Neural cell (in vitro differentiated cells): ENCODE results near the gene MSH3. TPM values are rescaled to one million over a fixed set of nuclear protein-coding genes. Genes with fewer than 3 reads are reported as not detected.

Experiments
- H2AFZ ChIP-seq: fragments of 200-600, 300-800 bp; sonication (generic), shearing (Covaris generic); 2 replicates; pipeline ENCODE4 v1.6.0; 2014; ENCODE audit warnings: low read depth, mild to moderate bottlenecking, antibody characterized with exemption, low read length, moderate library complexity
- H3F3A ChIP-seq: fragments of 200-600 bp; shearing (Covaris generic); 2 replicates; pipeline ENCODE4 v1.6.1; 2016; ENCODE audit warnings: mild to moderate bottlenecking, moderate library complexity, mixed read lengths, antibody characterized with exemption, low read length; ENCODE audit not compliant: insufficient read depth, poor library complexity, severe bottlenecking
- H3K27ac ChIP-seq: fragments of 200-600, 300-800 bp; sonication (generic), shearing (Covaris generic); 2 replicates; pipeline ENCODE4 v1.5.1; 2014; ENCODE audit warnings: mild to moderate bottlenecking, low read length, moderate library complexity
- H3K27me3 ChIP-seq: fragments of 300-800, 200-600 bp; sonication (generic), shearing (Covaris generic); 2 replicates; pipeline ENCODE4 v1.6.0; 2014; ENCODE audit warnings: mild to moderate bottlenecking, low read depth, low read length, moderate library complexity; ENCODE audit not compliant: insufficient read depth
- H3K36me3 ChIP-seq: fragments of 300-800, 200-600 bp; sonication (generic), shearing (Covaris generic); 2 replicates; pipeline ENCODE4 v1.5.1; 2014; ENCODE audit warnings: mild to moderate bottlenecking, antibody characterized with exemption, low read length, moderate library complexity; ENCODE audit not compliant: insufficient read depth
- H3K4me2 ChIP-seq: fragments of 300-800, 200-600 bp; sonication (generic), shearing (Covaris generic); 2 replicates; pipeline ENCODE4 v1.6.0; 2014; ENCODE audit warnings: mild to moderate bottlenecking, low read length
- H3K4me3 ChIP-seq: fragments of 300-800, 200-600 bp; sonication (generic), shearing (Covaris generic); 2 replicates; pipeline ENCODE4 v1.5.1; 2014; ENCODE audit warnings: mild to moderate bottlenecking, low read length, moderate library complexity
- H3K79me2 ChIP-seq: fragments of 200-600 bp; shearing (Covaris generic); replicated peaks from 2 replicates; pipeline ENCODE4 v1.6.0; 2014; ENCODE audit warnings: mild to moderate bottlenecking, low read length, moderate library complexity; ENCODE audit not compliant: insufficient read depth
- H3K9ac ChIP-seq: fragments of 300-800, 200-600 bp; sonication (generic), shearing (Covaris generic); 2 replicates; pipeline ENCODE4 v1.6.1; 2016; ENCODE audit warnings: mild to moderate bottlenecking, low read length, mixed read lengths
- H3K9me2 ChIP-seq: fragments of 200-600 bp; shearing (Covaris generic); 2 replicates; pipeline ENCODE4 v1.6.1; 2016; ENCODE audit warnings: mild to moderate bottlenecking, low read length, mixed read lengths; ENCODE audit not compliant: insufficient read depth
- H3K9me3 ChIP-seq: fragments of 200-600, 300-800 bp; sonication (generic), shearing (Covaris generic); 2 replicates; pipeline ENCODE4 v1.6.1; 2016; ENCODE audit warnings: mild to moderate bottlenecking, mixed run types, low read length, moderate library complexity, mixed read lengths
- H4K20me1 ChIP-seq: fragments of 200-600 bp; shearing (Covaris generic); 2 replicates; pipeline ENCODE4 v1.6.1; 2016; ENCODE audit warnings: mild to moderate bottlenecking, mixed run types; ENCODE audit not compliant: insufficient read depth
- EP300 ChIP-seq: fragments of 450-650 bp; conservative IDR thresholded peaks from 2 replicates; pipeline ENCODE4 v1.6.1; 2014; ENCODE audit warnings: antibody characterized with exemption, mild to moderate bottlenecking, moderate library complexity; ENCODE audit not compliant: poor library complexity, severe bottlenecking
- EZH2 ChIP-seq: fragments of 200-600, 300-800 bp; shearing (Covaris generic), sonication (generic); IDR thresholded peaks from 2 replicates; pipeline ENCODE4 v1.6.1; 2014; ENCODE audit warnings: antibody characterized with exemption, low read length, borderline replicate concordance, mild to moderate bottlenecking; ENCODE audit not compliant: insufficient read depth, poor library complexity, severe bottlenecking
- MXI1 ChIP-seq: fragments of 450-650 bp; conservative IDR thresholded peaks from 2 replicates; pipeline ENCODE4 v1.6.1; 2014; ENCODE audit warnings: antibody characterized with exemption, mild to moderate bottlenecking; ENCODE audit not compliant: poor library complexity, severe bottlenecking
- POLR2AphosphoS5 ChIP-seq: IDR thresholded peaks from 2 replicates; pipeline ENCODE4 v1.6.1; 2012
- RAD21 ChIP-seq: fragments of 450-650 bp; conservative IDR thresholded peaks from 2 replicates; pipeline ENCODE4 v1.6.1; 2014; ENCODE audit warnings: antibody characterized with exemption, mild to moderate bottlenecking, moderate library complexity
- SMC3 ChIP-seq: fragments of 450-650 bp; conservative IDR thresholded peaks from 2 replicates; pipeline ENCODE4 v1.6.1; 2014; ENCODE audit warnings: antibody characterized with exemption, mild to moderate bottlenecking, moderate library complexity; ENCODE audit not compliant: poor library complexity
- TAF1 ChIP-seq: IDR thresholded peaks from 2 replicates; pipeline ENCODE4 v1.6.1; 2012; ENCODE audit warnings: low read depth
- polyA plus RNA-seq: library from polyadenylated mRNA; depleted of rRNA; stranded (reverse); fragments of >200 nt; gene quantifications from 2 replicates; pipeline ENCODE4 v1.2.3, GENCODE V29; 2014
- TF ChIP-seq, protein P1 (sequence below): IDR thresholded peaks from 2 replicates; pipeline ENCODE4 v1.6.1; 2012; ENCODE audit warnings: borderline replicate concordance
- TF ChIP-seq, protein P2 (sequence below): fragments of 450-650 bp; IDR thresholded peaks from 2 replicates; pipeline ENCODE4 v1.5.1; 2014; ENCODE audit warnings: antibody characterized with exemption, mild to moderate bottlenecking, moderate library complexity; ENCODE audit not compliant: poor library complexity, severe bottlenecking

Gene MSH3
- polyA plus RNA-seq, 1 donor from 2014 or later: 9.8 TPM

DNA sequence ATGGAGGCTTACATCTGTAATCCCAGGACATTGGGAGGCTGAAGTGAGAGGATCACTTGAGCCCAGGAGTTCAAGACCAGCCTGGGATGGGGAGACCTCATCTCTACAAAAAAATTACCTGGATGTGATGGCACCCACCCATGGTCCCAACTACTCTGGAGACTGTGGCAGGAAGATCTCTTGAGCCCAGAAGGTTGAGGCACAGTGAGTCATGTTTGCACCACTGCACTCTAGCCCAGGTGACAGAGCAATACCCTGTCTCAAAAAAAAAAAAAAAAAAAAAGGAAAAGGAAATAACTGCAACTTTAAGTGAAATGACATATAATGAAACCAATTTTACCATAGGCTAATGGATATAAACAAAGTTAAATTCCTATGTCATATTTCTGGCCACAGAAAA lies 152.5 kb downstream of the MSH3 start:
- Histone ChIP-seq H3K9ac (no peak overlapping the region), H3K4me2 (no peak overlapping the region), H2AFZ (no peak overlapping the region), H3F3A (no peaks in the 10 kb centered on the region), H3K4me3 (no peak overlapping the region), H3K9me2 (no peaks in the 10 kb centered on the region), H3K27me3 (no peaks in the 10 kb centered on the region), H3K36me3 (no peaks in the 10 kb centered on the region), H4K20me1 (no peaks in the 10 kb centered on the region), H3K79me2 (no peaks in the 10 kb centered on the region), H3K9me3 (no peaks in the 10 kb centered on the region), H3K27ac (no peak overlapping the region)
- no peak for TF ChIP-seq POLR2AphosphoS5
- no peak for TF ChIP-seq MXI1
- no peak for TF ChIP-seq EP300
- no peak for TF ChIP-seq RAD21
- TF ChIP-seq, protein P1, sequence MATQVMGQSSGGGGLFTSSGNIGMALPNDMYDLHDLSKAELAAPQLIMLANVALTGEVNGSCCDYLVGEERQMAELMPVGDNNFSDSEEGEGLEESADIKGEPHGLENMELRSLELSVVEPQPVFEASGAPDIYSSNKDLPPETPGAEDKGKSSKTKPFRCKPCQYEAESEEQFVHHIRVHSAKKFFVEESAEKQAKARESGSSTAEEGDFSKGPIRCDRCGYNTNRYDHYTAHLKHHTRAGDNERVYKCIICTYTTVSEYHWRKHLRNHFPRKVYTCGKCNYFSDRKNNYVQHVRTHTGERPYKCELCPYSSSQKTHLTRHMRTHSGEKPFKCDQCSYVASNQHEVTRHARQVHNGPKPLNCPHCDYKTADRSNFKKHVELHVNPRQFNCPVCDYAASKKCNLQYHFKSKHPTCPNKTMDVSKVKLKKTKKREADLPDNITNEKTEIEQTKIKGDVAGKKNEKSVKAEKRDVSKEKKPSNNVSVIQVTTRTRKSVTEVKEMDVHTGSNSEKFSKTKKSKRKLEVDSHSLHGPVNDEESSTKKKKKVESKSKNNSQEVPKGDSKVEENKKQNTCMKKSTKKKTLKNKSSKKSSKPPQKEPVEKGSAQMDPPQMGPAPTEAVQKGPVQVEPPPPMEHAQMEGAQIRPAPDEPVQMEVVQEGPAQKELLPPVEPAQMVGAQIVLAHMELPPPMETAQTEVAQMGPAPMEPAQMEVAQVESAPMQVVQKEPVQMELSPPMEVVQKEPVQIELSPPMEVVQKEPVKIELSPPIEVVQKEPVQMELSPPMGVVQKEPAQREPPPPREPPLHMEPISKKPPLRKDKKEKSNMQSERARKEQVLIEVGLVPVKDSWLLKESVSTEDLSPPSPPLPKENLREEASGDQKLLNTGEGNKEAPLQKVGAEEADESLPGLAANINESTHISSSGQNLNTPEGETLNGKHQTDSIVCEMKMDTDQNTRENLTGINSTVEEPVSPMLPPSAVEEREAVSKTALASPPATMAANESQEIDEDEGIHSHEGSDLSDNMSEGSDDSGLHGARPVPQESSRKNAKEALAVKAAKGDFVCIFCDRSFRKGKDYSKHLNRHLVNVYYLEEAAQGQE: no peak
- TF ChIP-seq EZH2: no peak
- TF ChIP-seq SMC3: no peak

DNA sequence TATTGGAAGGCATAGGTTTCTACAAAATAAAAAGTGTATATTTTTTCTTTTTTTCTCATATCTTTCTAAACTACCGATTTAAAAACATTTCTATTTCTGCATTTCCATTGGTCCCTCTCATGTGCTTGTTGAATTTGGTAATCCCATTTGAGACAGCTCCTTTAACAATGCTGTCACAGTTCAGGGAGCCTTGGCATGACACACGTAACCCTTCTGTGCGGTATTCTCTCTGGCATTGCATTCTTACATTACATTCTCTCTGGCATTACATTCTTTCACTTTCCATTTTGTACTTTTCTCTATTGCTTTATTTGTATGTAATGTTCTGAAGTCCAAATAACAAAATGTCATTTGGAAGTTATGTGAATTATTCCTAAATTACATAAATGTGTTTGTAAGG lies 155.0 kb downstream of the MSH3 start:
- Histone ChIP-seq H3K4me3 (no peak overlapping the region), H3K9me3 (no peaks in the 10 kb centered on the region), H3F3A (no peaks in the 10 kb centered on the region), H3K79me2 (no peaks in the 10 kb centered on the region), H3K36me3 (no peaks in the 10 kb centered on the region), H2AFZ (no peak overlapping the region), H3K9ac (no peak overlapping the region), H3K4me2 (no peak overlapping the region), H3K27me3 (no peaks in the 10 kb centered on the region), H3K27ac (peak overlapping the region; percentile 66), H4K20me1 (no peaks in the 10 kb centered on the region), H3K9me2 (no peaks in the 10 kb centered on the region)
- TF ChIP-seq, protein P1: no peak
- TF ChIP-seq RAD21 (no peak), EZH2 (no peak), TAF1 (no peak), MXI1 (no peak), POLR2AphosphoS5 (no peak), SMC3 (no peak), EP300 (no peak)
- TF ChIP-seq, protein P2, sequence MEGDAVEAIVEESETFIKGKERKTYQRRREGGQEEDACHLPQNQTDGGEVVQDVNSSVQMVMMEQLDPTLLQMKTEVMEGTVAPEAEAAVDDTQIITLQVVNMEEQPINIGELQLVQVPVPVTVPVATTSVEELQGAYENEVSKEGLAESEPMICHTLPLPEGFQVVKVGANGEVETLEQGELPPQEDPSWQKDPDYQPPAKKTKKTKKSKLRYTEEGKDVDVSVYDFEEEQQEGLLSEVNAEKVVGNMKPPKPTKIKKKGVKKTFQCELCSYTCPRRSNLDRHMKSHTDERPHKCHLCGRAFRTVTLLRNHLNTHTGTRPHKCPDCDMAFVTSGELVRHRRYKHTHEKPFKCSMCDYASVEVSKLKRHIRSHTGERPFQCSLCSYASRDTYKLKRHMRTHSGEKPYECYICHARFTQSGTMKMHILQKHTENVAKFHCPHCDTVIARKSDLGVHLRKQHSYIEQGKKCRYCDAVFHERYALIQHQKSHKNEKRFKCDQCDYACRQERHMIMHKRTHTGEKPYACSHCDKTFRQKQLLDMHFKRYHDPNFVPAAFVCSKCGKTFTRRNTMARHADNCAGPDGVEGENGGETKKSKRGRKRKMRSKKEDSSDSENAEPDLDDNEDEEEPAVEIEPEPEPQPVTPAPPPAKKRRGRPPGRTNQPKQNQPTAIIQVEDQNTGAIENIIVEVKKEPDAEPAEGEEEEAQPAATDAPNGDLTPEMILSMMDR: no peak
